Measurements from ENCODE around the gene SDSL.

The SDSL gene

DNA sequence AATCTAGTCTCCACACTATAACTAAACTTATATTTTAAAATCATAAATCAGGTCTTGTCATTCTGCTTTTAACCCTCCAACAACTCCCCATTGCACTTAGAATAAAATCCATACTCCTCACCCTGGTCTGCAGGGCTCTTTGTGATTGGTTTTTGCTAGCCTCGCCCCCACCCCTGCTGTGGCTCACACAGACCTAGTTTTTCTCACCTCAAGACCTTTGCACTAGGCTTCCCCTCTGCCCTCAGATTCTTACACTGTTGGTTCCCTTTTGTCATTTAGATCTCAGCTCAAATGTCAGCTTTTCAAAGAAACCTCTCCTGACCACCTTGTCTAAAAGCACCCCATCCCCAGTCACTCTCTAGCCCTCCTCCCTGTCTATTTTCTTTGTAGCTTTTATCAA lies 60.2 kb downstream of the SDSL start:
- no peak overlapping the region for H3K27ac ChIP-seq (ENCODE audit: low read depth, low read length)
- H3K36me3 ChIP-seq (ENCODE audit: control insufficient read depth in 1 of 2, insufficient read depth in 2 of 2, low read length in 2 of 2) = no peaks in the 10 kb centered on the region
- H3K14ac ChIP-seq (ENCODE audit: low read length) = no peak overlapping the region
- WGBS (ENCODE audit: extremely low coverage, insufficient coverage, insufficient read length) = no CpG with 5 or more reads among the region's 1 CpG
- no peak overlapping the region for H2BK12ac ChIP-seq (ENCODE audit: low read length)
- no peak overlapping the region for H4K8ac ChIP-seq (ENCODE audit: low read depth, low read length)
- H3K9me3 ChIP-seq (ENCODE audit: insufficient read depth, low read depth, low read length) = peaks cover 6% of the 10 kb centered on the region
- no peak overlapping the region for H3K4me3 ChIP-seq (ENCODE audit: low read depth, low read length)
- no peak overlapping the region for H3K18ac ChIP-seq (ENCODE audit: low read length)
- H3K27me3 ChIP-seq (ENCODE audit: insufficient read depth, low read length) = peaks cover 34% of the 10 kb centered on the region
- no peak overlapping the region for H3K4ac ChIP-seq (ENCODE audit: low read depth, low read length)
- no peak overlapping the region for H4K91ac ChIP-seq (ENCODE audit: low read depth, low read length)
- H4K12ac ChIP-seq (ENCODE audit: low read depth, low read length) = no peak overlapping the region
- no peak overlapping the region for H3K23ac ChIP-seq (ENCODE audit: low read length)
- no peaks in the 10 kb centered on the region for H3K79me1 ChIP-seq (ENCODE audit: low read length)
- H2BK120ac ChIP-seq (ENCODE audit: insufficient read depth, low read length, poor library complexity) = no peak overlapping the region
- DNase-seq = no peak
- no peak overlapping the region for H3K9ac ChIP-seq (ENCODE audit: low read length)
- H2AFZ ChIP-seq (ENCODE audit: insufficient read depth, low read length, poor library complexity) = no peak overlapping the region
- no peak overlapping the region for H2AK5ac ChIP-seq (ENCODE audit: low read length)
- H3K79me2 ChIP-seq (ENCODE audit: control insufficient read depth, insufficient read depth, low read length, poor library complexity) = no peaks in the 10 kb centered on the region
- no peak overlapping the region for H3K4me2 ChIP-seq (ENCODE audit: low read length)
- no peaks in the 10 kb centered on the region for H3K4me1 ChIP-seq (ENCODE audit: control insufficient read depth in 1 of 2, insufficient read depth in 2 of 2, low read length in 2 of 2)
- no peak overlapping the region for H2BK5ac ChIP-seq (ENCODE audit: low read depth, low read length, poor library complexity)

DNA sequence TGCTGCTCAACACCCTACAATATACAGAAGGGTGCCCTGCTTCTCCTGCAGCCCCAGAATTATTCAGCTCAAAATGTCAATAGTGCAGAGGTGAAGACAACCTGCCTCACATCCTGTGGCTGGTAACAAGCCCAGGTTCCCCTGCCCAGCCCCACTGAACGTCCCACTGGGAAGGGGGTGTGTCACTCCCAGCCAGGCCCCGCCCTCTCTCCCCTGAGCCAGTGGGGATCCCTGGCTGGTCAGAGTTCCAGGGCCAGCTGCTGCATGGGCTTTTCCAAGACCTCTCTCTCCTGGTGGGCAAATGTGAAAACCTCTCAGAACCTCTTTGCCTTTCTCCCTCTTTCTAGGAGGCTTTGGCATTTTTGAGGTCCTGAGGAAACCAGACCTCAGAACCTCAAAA lies 63.1 kb downstream of the SDSL start:
- H4K8ac ChIP-seq (ENCODE audit: low read depth, low read length) = no peak overlapping the region
- WGBS (ENCODE audit: extremely low coverage, insufficient coverage, insufficient read length) = no CpG with 5 or more reads among the region's 2 CpGs
- H3K9me3 ChIP-seq (ENCODE audit: insufficient read depth, low read depth, low read length) = no peaks in the 10 kb centered on the region
- no peak overlapping the region for H2BK120ac ChIP-seq (ENCODE audit: insufficient read depth, low read length, poor library complexity)
- no peak overlapping the region for H4K12ac ChIP-seq (ENCODE audit: low read depth, low read length)
- no peak overlapping the region for H2BK12ac ChIP-seq (ENCODE audit: low read length)
- no peak overlapping the region for H3K4ac ChIP-seq (ENCODE audit: low read depth, low read length)
- H3K79me1 ChIP-seq (ENCODE audit: low read length) = no peaks in the 10 kb centered on the region
- no peak overlapping the region for H3K9ac ChIP-seq (ENCODE audit: low read length)
- DNase-seq = no peak
- H3K4me2 ChIP-seq (ENCODE audit: low read length) = no peak overlapping the region
- no peak overlapping the region for H3K27ac ChIP-seq (ENCODE audit: low read depth, low read length)
- H3K4me1 ChIP-seq (ENCODE audit: control insufficient read depth in 1 of 2, insufficient read depth in 2 of 2, low read length in 2 of 2) = no peaks in the 10 kb centered on the region
- H2AFZ ChIP-seq (ENCODE audit: insufficient read depth, low read length, poor library complexity) = no peak overlapping the region
- no peak overlapping the region for H3K23ac ChIP-seq (ENCODE audit: low read length)
- H3K18ac ChIP-seq (ENCODE audit: low read length) = no peak overlapping the region
- H3K27me3 ChIP-seq (ENCODE audit: insufficient read depth, low read length) = peaks cover 7% of the 10 kb centered on the region
- H2BK5ac ChIP-seq (ENCODE audit: low read depth, low read length, poor library complexity) = no peak overlapping the region
- no peaks in the 10 kb centered on the region for H3K36me3 ChIP-seq (ENCODE audit: control insufficient read depth in 1 of 2, insufficient read depth in 2 of 2, low read length in 2 of 2)
- H4K91ac ChIP-seq (ENCODE audit: low read depth, low read length) = no peak overlapping the region
- H2AK5ac ChIP-seq (ENCODE audit: low read length) = no peak overlapping the region
- H3K79me2 ChIP-seq (ENCODE audit: control insufficient read depth, insufficient read depth, low read length, poor library complexity) = no peaks in the 10 kb centered on the region
- H3K4me3 ChIP-seq (ENCODE audit: low read depth, low read length) = no peak overlapping the region
- no peak overlapping the region for H3K14ac ChIP-seq (ENCODE audit: low read length)

DNA sequence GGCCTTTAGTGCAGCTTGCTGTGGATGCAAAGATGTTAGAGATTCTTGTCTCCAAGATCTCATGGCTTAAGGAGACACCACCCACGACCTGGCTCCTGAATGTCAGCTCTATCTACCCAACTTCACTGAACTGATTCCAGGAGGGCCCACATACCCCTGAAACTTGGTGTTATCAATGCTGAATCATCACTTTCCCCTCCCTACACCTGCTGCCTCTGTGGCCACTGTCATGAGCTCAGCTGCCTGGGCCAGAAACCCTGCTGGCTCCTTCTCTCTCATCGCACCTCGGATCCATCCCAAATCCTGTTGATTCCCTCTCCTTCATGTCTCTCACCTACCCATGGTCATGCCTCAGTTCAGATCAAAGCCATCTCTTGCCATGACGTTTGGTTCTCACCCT lies 64.5 kb downstream of the SDSL start:
- no peak overlapping the region for H4K91ac ChIP-seq (ENCODE audit: low read depth, low read length)
- no peak overlapping the region for H3K18ac ChIP-seq (ENCODE audit: low read length)
- no peak overlapping the region for H2BK12ac ChIP-seq (ENCODE audit: low read length)
- no peak overlapping the region for H2BK120ac ChIP-seq (ENCODE audit: insufficient read depth, low read length, poor library complexity)
- DNase-seq = no peak
- H2BK5ac ChIP-seq (ENCODE audit: low read depth, low read length, poor library complexity) = no peak overlapping the region
- no peak overlapping the region for H3K4me2 ChIP-seq (ENCODE audit: low read length)
- H2AFZ ChIP-seq (ENCODE audit: insufficient read depth, low read length, poor library complexity) = no peak overlapping the region
- H3K4me3 ChIP-seq (ENCODE audit: low read depth, low read length) = no peak overlapping the region
- H3K27me3 ChIP-seq (ENCODE audit: insufficient read depth, low read length) = peaks cover 2% of the 10 kb centered on the region
- no peaks in the 10 kb centered on the region for H3K4me1 ChIP-seq (ENCODE audit: control insufficient read depth in 1 of 2, insufficient read depth in 2 of 2, low read length in 2 of 2)
- no peaks in the 10 kb centered on the region for H3K9me3 ChIP-seq (ENCODE audit: insufficient read depth, low read depth, low read length)
- H3K79me1 ChIP-seq (ENCODE audit: low read length) = no peaks in the 10 kb centered on the region
- H3K9ac ChIP-seq (ENCODE audit: low read length) = no peak overlapping the region
- no peak overlapping the region for H4K8ac ChIP-seq (ENCODE audit: low read depth, low read length)
- no peak overlapping the region for H3K4ac ChIP-seq (ENCODE audit: low read depth, low read length)
- H3K36me3 ChIP-seq (ENCODE audit: control insufficient read depth in 1 of 2, insufficient read depth in 2 of 2, low read length in 2 of 2) = no peaks in the 10 kb centered on the region
- no peak overlapping the region for H3K14ac ChIP-seq (ENCODE audit: low read length)
- H4K12ac ChIP-seq (ENCODE audit: low read depth, low read length) = no peak overlapping the region
- no CpG with 5 or more reads among the region's 4 CpGs for WGBS (ENCODE audit: extremely low coverage, insufficient coverage, insufficient read length)
- H3K27ac ChIP-seq (ENCODE audit: low read depth, low read length) = no peak overlapping the region
- no peak overlapping the region for H2AK5ac ChIP-seq (ENCODE audit: low read length)
- no peak overlapping the region for H3K23ac ChIP-seq (ENCODE audit: low read length)
- no peaks in the 10 kb centered on the region for H3K79me2 ChIP-seq (ENCODE audit: control insufficient read depth, insufficient read depth, low read length, poor library complexity)

All from trophoblast cell (in vitro differentiated cells and primary cell).